Colonic mucosa (tissue), 4 donors: ENCODE results near the gene SNUPN. TPM values are rescaled to one million over a fixed set of nuclear protein-coding genes. Genes with fewer than 3 reads are reported as not detected.

Experiments
- DNase-seq: peaks from one replicate; pipeline ENCODE4 v3.0.0-alpha.2; 2020
- H3K27ac ChIP-seq: fragments of 200-600 bp; one replicate; pipeline ENCODE4 v1.8.0; 2021
- H3K27me3 ChIP-seq: fragments of 200-600 bp; one replicate; pipeline ENCODE4 v1.8.0; 2021
- H3K36me3 ChIP-seq: fragments of 200-600 bp; one replicate; pipeline ENCODE4 v1.8.0; 2021
- H3K4me1 ChIP-seq: fragments of 200-600 bp; one replicate; pipeline ENCODE4 v1.8.0; 2021; ENCODE audit warnings: mild to moderate bottlenecking
- H3K4me3 ChIP-seq: fragments of 200-600 bp; one replicate; pipeline ENCODE4 v1.8.0; 2021
- H3K9ac ChIP-seq, 2 donors: one replicate each; pipeline ENCODE4 v1.7.0; 2013; ENCODE audit warnings: control low read depth in 2 of 2, low read depth in 2 of 2, low read length in 2 of 2
- H3K9me3 ChIP-seq: fragments of 200-600 bp; one replicate; pipeline ENCODE4 v1.8.0; 2021
- CTCF ChIP-seq: fragments of 200-600 bp; IDR thresholded peaks from one replicate; pipeline ENCODE4 v1.8.0; 2022; ENCODE audit warnings: antibody characterized with exemption, mild to moderate bottlenecking
- intact Hi-C: fragments of 100-400 bp; cut with DNase I; formaldehyde crosslinking; loops from one replicate; pipeline ENCODE4 v1.14.1; 2022
- total RNA-seq, 2 donors: library from RNA; stranded (reverse); fragmentation: NEBNext Ultra II Directional in 1 of 2; extraction: Animal tissue kit (Norgen Biotek cat#: 25700) in 1 of 2; gene quantifications; one replicate each; pipeline ENCODE4 v1.2.1, GENCODE V29; 2021
- donor health status: healthy.
- donor health status: DM: no; HTN: no; CAD: no.
- donor health status: DM: no; HTN: no; CAD: no.

Gene SNUPN
- total RNA-seq, 2 donors from 2014 or later: 19.1 to 20.7 TPM

DNA sequence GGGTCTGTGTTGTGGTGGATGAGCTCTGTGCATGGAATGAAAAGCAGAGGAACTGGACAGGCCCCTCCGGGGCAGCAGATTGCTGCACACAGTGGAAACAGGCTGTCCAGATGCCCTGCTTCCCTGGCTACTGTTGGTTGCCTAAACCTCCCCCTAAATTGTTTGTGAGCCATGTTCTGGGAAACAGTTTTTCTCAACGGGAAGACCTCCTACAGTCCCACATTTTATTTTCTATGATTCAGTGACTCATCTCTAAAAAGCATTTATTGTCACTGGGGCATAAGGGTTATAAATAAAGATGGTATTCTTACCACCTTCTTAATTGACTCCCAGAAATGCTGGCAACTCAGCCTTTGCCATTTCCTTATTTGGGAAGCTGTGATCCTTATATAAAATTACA is 26.1 kb downstream of the SNUPN start:
- no peak overlapping the region for H3K4me3 ChIP-seq
- no peak for DNase-seq
- H3K36me3 ChIP-seq: peaks cover 7% of the 10 kb centered on the region

GRCh38 chr15:75598361-75598760 is 27.2 kb downstream of the SNUPN start:
- Histone ChIP-seq H3K9ac (no peak overlapping the region), H3K4me3 (no peak overlapping the region), H3K4me1 (no peaks in the 10 kb centered on the region), H3K27me3 (no peaks in the 10 kb centered on the region), H3K27ac (no peak overlapping the region), H3K9me3 (no peaks in the 10 kb centered on the region), H3K36me3 (peaks cover 7% of the 10 kb centered on the region)
- intact Hi-C loops: no loop called here
- no peak for DNase-seq
- TF ChIP-seq CTCF: no peak

More for the DNA sequence above, 26.1 kb downstream of the SNUPN start:
- Histone ChIP-seq H3K4me1 (no peaks in the 10 kb centered on the region), H3K9ac (no peak overlapping the region), H3K27me3 (no peaks in the 10 kb centered on the region), H3K9me3 (no peaks in the 10 kb centered on the region), H3K27ac (peak overlapping the region; percentile 20)
- no peak for TF ChIP-seq CTCF
- intact Hi-C loops: no loop called here

GRCh38 chr15:75597667-75598341 is 27.7 kb downstream of the SNUPN start:
- H3K4me3 ChIP-seq: no peak overlapping the region
- no peaks in the 10 kb centered on the region for H3K27me3 ChIP-seq
- H3K9me3 ChIP-seq: no peaks in the 10 kb centered on the region
- no peak overlapping the region for H3K27ac ChIP-seq
- H3K4me1 ChIP-seq: no peaks in the 10 kb centered on the region
- no peak for DNase-seq
- no peak overlapping the region for H3K9ac ChIP-seq
- intact Hi-C loops: no loop called here
- H3K36me3 ChIP-seq: peaks cover 7% of the 10 kb centered on the region
- TF ChIP-seq CTCF: peak; percentile 23

DNA sequence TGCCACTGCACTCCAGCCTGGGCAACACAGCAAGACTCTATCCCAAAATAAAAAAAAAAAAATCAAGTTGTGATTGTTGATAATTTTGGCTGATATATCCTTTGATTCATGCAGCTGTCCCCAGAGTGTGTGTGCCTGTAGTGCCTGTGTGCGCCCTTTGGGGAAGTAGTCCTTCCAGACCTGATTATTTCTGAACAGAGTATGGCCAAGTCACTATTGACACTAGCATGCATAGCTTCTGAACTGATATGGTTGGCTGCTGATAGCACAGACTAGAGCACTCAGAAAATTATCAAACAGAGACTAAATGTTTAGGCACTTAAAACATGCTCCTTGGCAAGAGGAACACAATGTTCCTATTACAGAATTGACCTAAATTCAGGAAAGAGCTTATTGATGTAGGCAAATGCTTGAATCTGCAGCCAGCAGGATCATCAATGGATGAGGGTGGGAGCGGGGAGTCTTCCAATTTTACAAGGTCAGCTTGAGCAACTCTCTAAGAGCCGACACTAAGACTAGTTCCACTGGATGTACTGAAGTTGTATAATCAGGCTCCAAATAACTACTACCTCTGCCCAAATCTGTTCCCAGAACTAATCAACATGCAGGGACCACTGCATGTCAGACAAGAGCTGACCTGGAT is 28.7 kb downstream of the SNUPN start:
- no peak overlapping the region for H3K27ac ChIP-seq
- no peak overlapping the region for H3K9ac ChIP-seq
- no peaks in the 10 kb centered on the region for H3K9me3 ChIP-seq
- H3K36me3 ChIP-seq: peaks cover 7% of the 10 kb centered on the region
- DNase-seq: no peak
- intact Hi-C loops: no loop called here
- H3K27me3 ChIP-seq: no peaks in the 10 kb centered on the region
- TF ChIP-seq CTCF: no peak
- no peak overlapping the region for H3K4me3 ChIP-seq
- H3K4me1 ChIP-seq: no peaks in the 10 kb centered on the region

DNA sequence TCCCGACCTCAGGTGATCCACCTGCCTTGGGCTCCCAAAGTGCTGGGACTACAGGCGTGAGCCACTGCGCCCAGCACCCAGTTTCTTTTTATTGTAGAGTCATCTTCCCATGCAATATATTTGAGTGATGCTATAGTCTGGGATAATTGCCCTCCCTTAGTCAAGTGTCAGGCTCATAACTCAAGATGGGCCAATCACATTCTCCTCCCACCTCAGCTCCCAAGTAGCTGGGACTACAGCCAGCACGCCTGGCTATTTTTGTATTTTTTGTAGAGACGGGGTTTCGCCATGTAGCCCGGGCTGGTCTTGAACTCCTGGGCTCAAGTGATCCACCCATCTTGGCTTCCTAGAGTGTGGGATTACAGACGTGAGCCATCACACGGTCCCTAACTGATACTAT is 31.2 kb downstream of the SNUPN start:
- DNase-seq: no peak
- TF ChIP-seq CTCF: no peak
- intact Hi-C loops: no loop called here

More for the DNA sequence above, 31.2 kb downstream of the SNUPN start:
- Histone ChIP-seq H3K4me1 (no peaks in the 10 kb centered on the region), H3K27ac (no peak overlapping the region), H3K4me3 (no peak overlapping the region), H3K9ac (no peak overlapping the region), H3K36me3 (peaks cover 7% of the 10 kb centered on the region), H3K27me3 (no peaks in the 10 kb centered on the region), H3K9me3 (no peaks in the 10 kb centered on the region)
